PC-3 (cell line): ENCODE results near the gene KIF1C. TPM values are rescaled to one million over a fixed set of nuclear protein-coding genes. Genes with fewer than 3 reads are reported as not detected.

Experiments
- ATAC-seq: fragments of 200-7000 bp; cut with Tn5 transposase; 2 replicates; pipeline ENCODE4 v1.9.1; 2020; ENCODE audit warnings: mild to moderate bottlenecking, moderate library complexity
- BruUV-seq: library from RNA; stranded (reverse); fragments of 400-500 nt; replicated peaks from 2 replicates; lab custom pipeline; 2021; lab: Mats Ljungman, UMichigan
- CTCF ChIA-PET: fragments of 300-600 bp; sonication (Branson Sonifier 250); formaldehyde crosslinking; loops from one replicate; lab custom pipeline; 2022; ENCODE audit warnings: antibody characterized with exemption; lab: Charles Lee
- POLR2A ChIA-PET: fragments of 300-600 bp; sonication (Branson Sonifier 250); formaldehyde crosslinking; loops from one replicate; lab custom pipeline; 2022; ENCODE audit warnings: antibody characterized with exemption; ENCODE audit not compliant: unreplicated experiment; lab: Charles Lee
- DNase-seq: peaks from one replicate; pipeline ENCODE4 v3.0.0-alpha.2; 2015
- H2AFZ ChIP-seq: fragments of 300-600 bp; sonication (generic); 2 replicates; pipeline ENCODE4 v1.6.0; 2016; ENCODE audit warnings: antibody characterized with exemption, low read length
- H3F3A ChIP-seq: fragments of 300-600 bp; sonication (generic); one replicate; pipeline ENCODE4 v1.6.0; 2017; ENCODE audit warnings: antibody characterized with exemption, low read length, control low read depth, mild to moderate bottlenecking; ENCODE audit not compliant: unreplicated experiment
- H3K27ac ChIP-seq: fragments of 300-600 bp; sonication (generic); 2 replicates; pipeline ENCODE4 v1.5.1; 2016; ENCODE audit warnings: mild to moderate bottlenecking, low read length
- H3K27me3 ChIP-seq: fragments of 300-600 bp; sonication (generic); 2 replicates; pipeline ENCODE4 v1.6.1; 2016; ENCODE audit warnings: low read length, mixed read lengths
- H3K36me3 ChIP-seq: fragments of 300-600 bp; sonication (generic); 2 replicates; pipeline ENCODE4 v1.6.1; 2016; ENCODE audit warnings: low read depth, mixed run types, low read length, mixed read lengths
- H3K4me1 ChIP-seq: fragments of 300-600 bp; sonication (generic); 2 replicates; pipeline ENCODE4 v1.5.1; 2016; ENCODE audit warnings: low read length; ENCODE audit not compliant: insufficient read depth
- H3K4me2 ChIP-seq: fragments of 300-600 bp; sonication (generic); 2 replicates; pipeline ENCODE4 v1.6.0; 2016; ENCODE audit warnings: low read length
- H3K4me3 ChIP-seq: fragments of 300-600 bp; sonication (generic); 2 replicates; pipeline ENCODE4 v1.5.1; 2016; ENCODE audit warnings: mild to moderate bottlenecking, low read length, mixed read lengths
- H3K79me2 ChIP-seq: fragments of 300-600 bp; sonication (generic); 2 replicates; pipeline ENCODE4 v1.6.1; 2017; ENCODE audit warnings: low read length, mixed read lengths
- H3K9ac ChIP-seq: fragments of 300-600 bp; sonication (generic); 2 replicates; pipeline ENCODE4 v1.6.0; 2016; ENCODE audit warnings: mild to moderate bottlenecking, low read length
- H3K9me2 ChIP-seq: fragments of 300-600 bp; sonication (generic); replicated peaks from 2 replicates; pipeline ENCODE4 v1.6.1; 2016; ENCODE audit warnings: mixed run types, low read length, mixed read lengths
- H3K9me3 ChIP-seq: fragments of 300-600 bp; sonication (generic); 2 replicates; pipeline ENCODE4 v1.6.1; 2016; ENCODE audit warnings: low read length, mixed read lengths
- H4K20me1 ChIP-seq: fragments of 300-600 bp; sonication (generic); 2 replicates; pipeline ENCODE4 v1.6.1; 2016; ENCODE audit warnings: low read length, mixed read lengths
- EZH2 ChIP-seq: fragments of 300-600 bp; sonication (generic); IDR thresholded peaks from one replicate; pipeline ENCODE4 v1.6.1; 2017; ENCODE audit warnings: antibody characterized with exemption, mild to moderate bottlenecking, low read length; ENCODE audit not compliant: unreplicated experiment
- EZH2phosphoT487 ChIP-seq: fragments of 300-600 bp; sonication (generic); IDR thresholded peaks from 2 replicates; pipeline ENCODE4 v1.6.1; 2018; ENCODE audit warnings: mild to moderate bottlenecking, antibody characterized with exemption, low read length, borderline replicate concordance
- intact Hi-C: fragments of 100-400 bp; cut with micrococcal nuclease; formaldehyde crosslinking; loops from 2 replicates; pipeline ENCODE4 v1.9.0; 2023
- total RNA-seq: library from RNA; depleted of rRNA; stranded (reverse); fragments of >200 nt; gene quantifications from 2 replicates; pipeline ENCODE4 v1.2.3, GENCODE V29; 2014
- TF ChIP-seq, protein P1 (sequence below): fragments of 300-600 bp; sonication (generic); conservative IDR thresholded peaks from 2 replicates; pipeline ENCODE4 v1.5.1; 2017; ENCODE audit warnings: antibody characterized with exemption, low read depth, mild to moderate bottlenecking, low read length

The KIF1C gene
- total RNA-seq, 1 experiment from 2014 or later, result 60.9 TPM

DNA sequence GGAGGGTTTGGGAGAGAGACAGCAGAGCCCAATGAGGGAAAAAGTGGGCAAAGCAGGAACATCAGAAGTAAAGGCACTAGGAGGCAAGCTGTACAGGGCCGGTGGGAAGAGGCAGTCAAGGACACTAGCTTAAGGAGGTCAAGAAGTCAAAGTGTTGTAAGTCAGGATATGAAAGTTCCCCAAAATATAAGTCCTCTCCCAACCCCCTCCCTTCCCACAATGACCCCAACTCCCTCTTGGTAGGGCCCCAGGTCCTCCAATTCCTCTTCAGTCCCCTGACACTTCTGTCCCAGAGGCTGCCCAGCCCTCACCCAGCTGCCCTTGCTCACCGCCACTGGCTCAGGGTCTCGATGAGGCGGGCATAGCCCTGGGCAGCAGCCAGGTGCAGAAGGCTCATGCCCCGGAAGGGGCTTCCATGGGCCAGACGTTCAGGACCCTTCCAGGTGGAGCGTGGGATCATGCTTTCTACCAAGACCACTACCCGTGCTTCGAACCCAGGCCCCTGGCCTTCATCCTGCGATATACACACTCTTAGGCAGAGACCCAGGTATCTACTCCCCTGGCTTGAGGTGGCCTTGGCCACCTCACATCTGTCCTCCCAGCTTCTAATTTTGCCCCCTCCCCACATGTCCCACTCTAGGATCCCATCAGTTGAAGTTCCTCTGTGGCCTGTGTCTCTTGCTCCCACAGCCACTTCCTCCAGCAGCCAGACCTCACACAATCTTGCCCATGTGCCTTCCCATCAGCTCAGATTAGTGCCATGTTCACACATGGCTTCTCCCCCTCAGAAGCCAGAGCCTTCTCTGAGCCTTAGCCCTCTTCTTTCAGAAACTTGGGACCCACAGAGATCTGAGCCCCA is 24.3 kb upstream of the KIF1C start:
- DNase-seq (no peak), ATAC-seq (no peak)
- Histone ChIP-seq H3K9me2 (no peaks in the 10 kb centered on the region), H3K36me3 (peaks cover 3% of the 10 kb centered on the region; the same call in 1 of the 2 replicates), H3F3A (no peaks in the 10 kb centered on the region), H3K27ac (no peak overlapping the region), H3K79me2 (peaks cover 3% of the 10 kb centered on the region; the same call in 1 of the 2 replicates), H3K4me3 (no peak overlapping the region), H4K20me1 (no peaks in the 10 kb centered on the region), H3K27me3 (no peaks in the 10 kb centered on the region), H3K9ac (no peak overlapping the region), H3K4me2 (no peak overlapping the region), H2AFZ (no peak overlapping the region), H3K4me1 (peaks cover 7% of the 10 kb centered on the region), H3K9me3 (no peaks in the 10 kb centered on the region)
- TF ChIP-seq EZH2 (no peak), EZH2phosphoT487 (no peak)
- TF ChIP-seq, protein P1, sequence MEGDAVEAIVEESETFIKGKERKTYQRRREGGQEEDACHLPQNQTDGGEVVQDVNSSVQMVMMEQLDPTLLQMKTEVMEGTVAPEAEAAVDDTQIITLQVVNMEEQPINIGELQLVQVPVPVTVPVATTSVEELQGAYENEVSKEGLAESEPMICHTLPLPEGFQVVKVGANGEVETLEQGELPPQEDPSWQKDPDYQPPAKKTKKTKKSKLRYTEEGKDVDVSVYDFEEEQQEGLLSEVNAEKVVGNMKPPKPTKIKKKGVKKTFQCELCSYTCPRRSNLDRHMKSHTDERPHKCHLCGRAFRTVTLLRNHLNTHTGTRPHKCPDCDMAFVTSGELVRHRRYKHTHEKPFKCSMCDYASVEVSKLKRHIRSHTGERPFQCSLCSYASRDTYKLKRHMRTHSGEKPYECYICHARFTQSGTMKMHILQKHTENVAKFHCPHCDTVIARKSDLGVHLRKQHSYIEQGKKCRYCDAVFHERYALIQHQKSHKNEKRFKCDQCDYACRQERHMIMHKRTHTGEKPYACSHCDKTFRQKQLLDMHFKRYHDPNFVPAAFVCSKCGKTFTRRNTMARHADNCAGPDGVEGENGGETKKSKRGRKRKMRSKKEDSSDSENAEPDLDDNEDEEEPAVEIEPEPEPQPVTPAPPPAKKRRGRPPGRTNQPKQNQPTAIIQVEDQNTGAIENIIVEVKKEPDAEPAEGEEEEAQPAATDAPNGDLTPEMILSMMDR, result no peak
- POLR2A ChIA-PET, result no interaction called here
- CTCF ChIA-PET, result no interaction called here
- intact Hi-C loops, result no loop called here
- no TSS peak for BruUV-seq

DNA sequence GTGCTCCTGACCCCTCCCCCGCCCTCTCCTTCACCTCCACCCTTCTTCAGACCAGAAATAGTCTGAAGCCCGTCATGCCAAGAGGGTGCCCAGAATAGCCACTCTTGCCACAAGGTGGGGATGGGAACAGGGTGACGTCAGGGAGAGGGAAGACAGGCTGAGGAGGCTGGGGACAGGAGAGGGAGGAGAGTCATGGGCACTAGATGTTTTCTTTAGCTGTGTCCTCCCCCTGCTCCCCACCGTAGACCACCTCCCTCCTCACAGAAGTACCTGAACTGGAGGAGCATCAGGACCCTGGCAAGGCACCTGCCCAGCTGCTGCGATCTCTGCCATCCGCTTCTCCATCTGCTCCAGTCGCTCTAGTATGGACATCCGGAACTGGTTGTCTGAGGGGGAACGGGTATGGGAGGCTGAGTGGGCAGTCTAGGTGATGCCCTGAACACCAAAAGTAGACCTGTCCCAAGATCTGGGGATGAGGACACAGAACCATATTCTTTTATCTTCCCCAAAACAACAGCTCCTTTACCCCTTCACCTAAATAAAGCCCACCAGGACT is 23.6 kb upstream of the KIF1C start:
- intact Hi-C loops, result no loop called here
- no peaks in the 10 kb centered on the region for H4K20me1 ChIP-seq
- no peak overlapping the region for H2AFZ ChIP-seq
- H3K27ac ChIP-seq, result no peak overlapping the region
- no peak for DNase-seq
- H3K9ac ChIP-seq, result no peak overlapping the region
- H3F3A ChIP-seq, result no peaks in the 10 kb centered on the region
- no peaks in the 10 kb centered on the region for H3K27me3 ChIP-seq
- no TSS peak for BruUV-seq
- no peak overlapping the region for H3K4me3 ChIP-seq
- H3K79me2 ChIP-seq, result no peaks in the 10 kb centered on the region
- no peak overlapping the region for H3K4me2 ChIP-seq
- H3K36me3 ChIP-seq, result peaks cover 3% of the 10 kb centered on the region
- H3K9me2 ChIP-seq, result no peaks in the 10 kb centered on the region
- TF ChIP-seq EZH2phosphoT487, result no peak
- no peak for TF ChIP-seq EZH2
- TF ChIP-seq, protein P1, result no peak
- CTCF ChIA-PET, result no interaction called here
- H3K4me1 ChIP-seq, result no peaks in the 10 kb centered on the region
- POLR2A ChIA-PET, result no interaction called here
- no peaks in the 10 kb centered on the region for H3K9me3 ChIP-seq
- no peak for ATAC-seq

DNA sequence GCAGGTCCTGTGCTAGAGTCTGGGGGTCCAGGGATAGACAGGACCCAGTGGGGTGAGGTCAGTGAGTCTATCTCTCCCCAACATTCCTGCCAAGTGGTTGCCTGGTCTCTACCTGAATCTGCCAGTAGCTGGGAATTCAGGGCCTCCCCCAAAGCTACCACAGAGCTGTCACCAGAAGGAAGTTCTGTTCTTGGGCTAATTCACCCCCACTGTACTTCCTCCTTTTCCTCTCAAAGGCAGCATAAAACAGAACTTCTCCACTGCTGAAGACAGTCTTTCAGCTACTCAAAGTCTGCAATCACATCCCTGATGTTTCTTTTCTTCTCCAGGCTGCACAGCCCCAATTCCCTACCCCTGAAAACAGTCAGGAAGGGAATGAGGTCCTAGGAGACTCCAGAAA is 19.0 kb upstream of the KIF1C start:
- no peaks in the 10 kb centered on the region for H3K9me2 ChIP-seq
- no peak overlapping the region for H3K4me3 ChIP-seq
- ATAC-seq (no peak), DNase-seq (no peak)
- intact Hi-C loops, result no loop called here
- H4K20me1 ChIP-seq, result no peaks in the 10 kb centered on the region
- no peaks in the 10 kb centered on the region for H3K4me1 ChIP-seq
- H3K36me3 ChIP-seq, result peaks cover 3% of the 10 kb centered on the region
- no TSS peak for BruUV-seq
- H3K9ac ChIP-seq, result no peak overlapping the region
- TF ChIP-seq, protein P1, result no peak
- no peak for TF ChIP-seq EZH2phosphoT487
- TF ChIP-seq EZH2, result no peak
- no peaks in the 10 kb centered on the region for H3K79me2 ChIP-seq
- no peaks in the 10 kb centered on the region for H3K9me3 ChIP-seq
- no peak overlapping the region for H2AFZ ChIP-seq
- no peak overlapping the region for H3K27ac ChIP-seq
- H3K27me3 ChIP-seq, result no peaks in the 10 kb centered on the region
- ChIA-PET POLR2A (no interaction called here), CTCF (no interaction called here)
- no peaks in the 10 kb centered on the region for H3F3A ChIP-seq
- H3K4me2 ChIP-seq, result no peak overlapping the region
